Panc1 (cell line): ENCODE measurements around the gene ADAMTS18.
"Not testable (repeated sequence)": the region's sequence is repeated elsewhere in the genome, so short reads cannot be mapped to it uniquely, and the experiment has no call there.

Experiments used
- TCF7L2 ChIP-seq: IDR thresholded peaks from 2 replicates; pipeline ENCODE4 v1.6.1; 2011; ENCODE audit warnings: mild to moderate bottlenecking, low read depth, low read length, inconsistent platforms
- TF ChIP-seq, protein P1 (sequence below), 2 experiments: IDR thresholded peaks; 2 replicates each; pipeline ENCODE4 v1.6.1; 2011 to 2012; ENCODE audit warnings: low read depth in 2 of 2, control low read depth in 1 of 2, low read length in 1 of 2, mild to moderate bottlenecking in 1 of 2, moderate library complexity in 1 of 2; ENCODE audit not compliant: insufficient read depth in 1 of 2
- TF ChIP-seq, protein P2 (sequence below): fragments of 450-650 bp; IDR thresholded peaks from 2 replicates; pipeline ENCODE4 v1.5.1; 2017; ENCODE audit warnings: mild to moderate bottlenecking

DNA sequence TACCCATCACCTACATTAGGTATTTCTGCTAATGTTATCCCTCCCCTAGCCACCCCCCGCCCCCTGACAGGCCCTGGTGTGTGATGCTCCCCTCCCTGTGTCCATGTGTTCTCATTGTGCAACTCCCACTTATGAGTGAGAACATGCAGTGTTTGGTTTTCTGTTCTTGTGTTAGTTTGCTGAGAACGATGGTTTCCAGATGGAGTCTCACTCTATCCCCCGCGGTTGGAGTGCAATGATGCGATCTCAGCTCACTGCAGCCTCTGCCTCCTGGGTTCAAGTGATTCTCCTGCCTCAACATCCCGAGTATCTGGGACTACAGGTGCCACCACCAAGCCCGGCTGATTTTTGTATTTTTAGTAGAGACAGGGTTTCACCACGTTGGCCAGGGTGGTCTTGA is 155.5 kb downstream of the ADAMTS18 start:
- TF ChIP-seq, protein P1, sequence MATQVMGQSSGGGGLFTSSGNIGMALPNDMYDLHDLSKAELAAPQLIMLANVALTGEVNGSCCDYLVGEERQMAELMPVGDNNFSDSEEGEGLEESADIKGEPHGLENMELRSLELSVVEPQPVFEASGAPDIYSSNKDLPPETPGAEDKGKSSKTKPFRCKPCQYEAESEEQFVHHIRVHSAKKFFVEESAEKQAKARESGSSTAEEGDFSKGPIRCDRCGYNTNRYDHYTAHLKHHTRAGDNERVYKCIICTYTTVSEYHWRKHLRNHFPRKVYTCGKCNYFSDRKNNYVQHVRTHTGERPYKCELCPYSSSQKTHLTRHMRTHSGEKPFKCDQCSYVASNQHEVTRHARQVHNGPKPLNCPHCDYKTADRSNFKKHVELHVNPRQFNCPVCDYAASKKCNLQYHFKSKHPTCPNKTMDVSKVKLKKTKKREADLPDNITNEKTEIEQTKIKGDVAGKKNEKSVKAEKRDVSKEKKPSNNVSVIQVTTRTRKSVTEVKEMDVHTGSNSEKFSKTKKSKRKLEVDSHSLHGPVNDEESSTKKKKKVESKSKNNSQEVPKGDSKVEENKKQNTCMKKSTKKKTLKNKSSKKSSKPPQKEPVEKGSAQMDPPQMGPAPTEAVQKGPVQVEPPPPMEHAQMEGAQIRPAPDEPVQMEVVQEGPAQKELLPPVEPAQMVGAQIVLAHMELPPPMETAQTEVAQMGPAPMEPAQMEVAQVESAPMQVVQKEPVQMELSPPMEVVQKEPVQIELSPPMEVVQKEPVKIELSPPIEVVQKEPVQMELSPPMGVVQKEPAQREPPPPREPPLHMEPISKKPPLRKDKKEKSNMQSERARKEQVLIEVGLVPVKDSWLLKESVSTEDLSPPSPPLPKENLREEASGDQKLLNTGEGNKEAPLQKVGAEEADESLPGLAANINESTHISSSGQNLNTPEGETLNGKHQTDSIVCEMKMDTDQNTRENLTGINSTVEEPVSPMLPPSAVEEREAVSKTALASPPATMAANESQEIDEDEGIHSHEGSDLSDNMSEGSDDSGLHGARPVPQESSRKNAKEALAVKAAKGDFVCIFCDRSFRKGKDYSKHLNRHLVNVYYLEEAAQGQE (IDR thresholded peaks at IDR 0.05; ENCODE audit: insufficient read depth in 1 of 2, low read depth in 2 of 2, low read length in 1 of 2), result not testable (repeated sequence)
- TF ChIP-seq, protein P2, sequence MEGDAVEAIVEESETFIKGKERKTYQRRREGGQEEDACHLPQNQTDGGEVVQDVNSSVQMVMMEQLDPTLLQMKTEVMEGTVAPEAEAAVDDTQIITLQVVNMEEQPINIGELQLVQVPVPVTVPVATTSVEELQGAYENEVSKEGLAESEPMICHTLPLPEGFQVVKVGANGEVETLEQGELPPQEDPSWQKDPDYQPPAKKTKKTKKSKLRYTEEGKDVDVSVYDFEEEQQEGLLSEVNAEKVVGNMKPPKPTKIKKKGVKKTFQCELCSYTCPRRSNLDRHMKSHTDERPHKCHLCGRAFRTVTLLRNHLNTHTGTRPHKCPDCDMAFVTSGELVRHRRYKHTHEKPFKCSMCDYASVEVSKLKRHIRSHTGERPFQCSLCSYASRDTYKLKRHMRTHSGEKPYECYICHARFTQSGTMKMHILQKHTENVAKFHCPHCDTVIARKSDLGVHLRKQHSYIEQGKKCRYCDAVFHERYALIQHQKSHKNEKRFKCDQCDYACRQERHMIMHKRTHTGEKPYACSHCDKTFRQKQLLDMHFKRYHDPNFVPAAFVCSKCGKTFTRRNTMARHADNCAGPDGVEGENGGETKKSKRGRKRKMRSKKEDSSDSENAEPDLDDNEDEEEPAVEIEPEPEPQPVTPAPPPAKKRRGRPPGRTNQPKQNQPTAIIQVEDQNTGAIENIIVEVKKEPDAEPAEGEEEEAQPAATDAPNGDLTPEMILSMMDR, result not testable (repeated sequence)
- TF ChIP-seq TCF7L2, result not testable (repeated sequence)
